ENCODE data around the gene TNRC6B.
"Not testable (repeated sequence)": the region's sequence is repeated elsewhere in the genome, so short reads cannot be mapped to it uniquely, and the experiment has no call there.

TNRC6B gene

GRCh38 chr22:40216041-40216756 is 38.5 kb downstream of the TNRC6B start:
- no peak for DNase-seq

- DNase-seq: no peak
Measured at GRCh38 chr22:40218152-40218551, 40.4 kb downstream of the TNRC6B start.

- no peak for DNase-seq
Measured at GRCh38 chr22:40218723-40219294, 41.1 kb downstream of the TNRC6B start.

GRCh38 chr22:40220316-40221054 is 42.8 kb downstream of the TNRC6B start:
- DNase-seq: no peak

GRCh38 chr22:40221055-40221414 is 43.3 kb downstream of the TNRC6B start:
- DNase-seq: no peak

GRCh38 chr22:40222979-40223378 is 45.3 kb downstream of the TNRC6B start:
- DNase-seq: not testable (repeated sequence)

GRCh38 chr22:40224702-40225101 is 47.0 kb downstream of the TNRC6B start:
- DNase-seq: no peak

GRCh38 chr22:40226620-40227019 is 48.9 kb downstream of the TNRC6B start:
- DNase-seq: no peak

GRCh38 chr22:40231618-40232313 is 54.0 kb downstream of the TNRC6B start:
- no peak for DNase-seq

- no peak for DNase-seq
Measured at GRCh38 chr22:40232624-40233023, 54.9 kb downstream of the TNRC6B start.

GRCh38 chr22:40233886-40234285 is 56.2 kb downstream of the TNRC6B start:
- no peak for DNase-seq

- no peak for DNase-seq
Measured at GRCh38 chr22:40234658-40235057, 56.9 kb downstream of the TNRC6B start.

GRCh38 chr22:40235308-40235707 is 57.6 kb downstream of the TNRC6B start:
- peak; percentile 24 for DNase-seq

- no peak for DNase-seq
Measured at GRCh38 chr22:40236131-40236665, 58.5 kb downstream of the TNRC6B start.

- no peak for DNase-seq
Measured at GRCh38 chr22:40237241-40237640, 59.5 kb downstream of the TNRC6B start.

GRCh38 chr22:40237788-40238424 is 60.2 kb downstream of the TNRC6B start:
- no peak for DNase-seq

- no peak for DNase-seq
Measured at GRCh38 chr22:40238425-40239344, 61.0 kb downstream of the TNRC6B start.

GRCh38 chr22:40239345-40239683 is 61.6 kb downstream of the TNRC6B start:
- no peak for DNase-seq

GRCh38 chr22:40240160-40240559 is 62.4 kb downstream of the TNRC6B start:
- no peak for DNase-seq

- no peak for DNase-seq
Measured at GRCh38 chr22:40240686-40241085, 63.0 kb downstream of the TNRC6B start.

GRCh38 chr22:40241200-40241763 is 63.6 kb downstream of the TNRC6B start:
- no peak for DNase-seq
